Nephron (organoid): ENCODE data around the gene RMP24.
A peak's percentile ranks its signal among the peaks of the same experiment; 100 is the strongest.

Source experiments
- H3K27ac Mint-ChIP-seq, 3 experiments: 2 replicates each; pipeline ENCODE4 v1.8.0; 2020; ENCODE audit warnings: mixed read lengths in 3 of 3, mild to moderate bottlenecking in 2 of 3, moderate library complexity in 1 of 3
- H3K27me3 Mint-ChIP-seq: 2 replicates; pipeline ENCODE4 v1.8.0; 2021; ENCODE audit warnings: low read depth, mild to moderate bottlenecking, moderate library complexity, mixed read lengths
- H3K36me3 Mint-ChIP-seq: 2 replicates; pipeline ENCODE4 v1.8.0; 2020; ENCODE audit warnings: low read depth, mixed read lengths
- H3K4me1 Mint-ChIP-seq: 2 replicates; pipeline ENCODE4 v1.8.0; 2020; ENCODE audit warnings: mixed read lengths
- H3K4me3 Mint-ChIP-seq, 3 experiments: 2 replicates each; pipeline ENCODE4 v1.8.0; 2020; ENCODE audit warnings: mild to moderate bottlenecking in 3 of 3, mixed read lengths in 3 of 3, moderate library complexity in 2 of 3
- H3K9me3 Mint-ChIP-seq: 2 replicates; pipeline ENCODE4 v1.8.0; 2020; ENCODE audit warnings: mixed read lengths
- CTCF ChIP-seq, 3 experiments: fragments of 200-600 bp; sonication (generic); IDR thresholded peaks; one replicate each; pipeline ENCODE4 v1.5.0; 2021; ENCODE audit warnings: antibody characterized with exemption in 3 of 3; ENCODE audit not compliant: unreplicated experiment in 3 of 3

The RMP24 gene

GRCh38 chr18:35972197-35973000 is at the start of gene RMP24:
TSS of gene RMP24 (plus strand) at chr18:35972679.
- Mint-ChIP-seq H3K4me3 (peak within 1 kb of the TSS; percentile 91 to 97 (median 94)), H3K9me3 (no peaks in the 10 kb centered on the region), H3K36me3 (peaks cover 23% of the 10 kb centered on the region), H3K4me1 (peaks cover 20% of the 10 kb centered on the region), H3K27me3 (no peaks in the 10 kb centered on the region), H3K27ac (peak within 1 kb of the TSS; percentile 81 to 89 (median 82))
- TF ChIP-seq CTCF (IDR thresholded peaks at IDR 0.05; ENCODE audit: unreplicated experiment in 3 of 3), result no peak

GRCh38 chr18:35923939-35924684 is 48.4 kb upstream of the RMP24 start:
- no peaks in the 10 kb centered on the region for H3K36me3 Mint-ChIP-seq
- no peak overlapping the region for H3K27ac Mint-ChIP-seq
- peaks cover 8% of the 10 kb centered on the region for H3K27me3 Mint-ChIP-seq
- no peak for TF ChIP-seq CTCF (IDR thresholded peaks at IDR 0.05; ENCODE audit: unreplicated experiment in 3 of 3)
- no peaks in the 10 kb centered on the region for H3K9me3 Mint-ChIP-seq
- no peaks in the 10 kb centered on the region for H3K4me1 Mint-ChIP-seq
- H3K4me3 Mint-ChIP-seq, result no peak overlapping the region

GRCh38 chr18:35926884-35927283 is 45.6 kb upstream of the RMP24 start:
- no peak overlapping the region for H3K4me3 Mint-ChIP-seq
- peaks cover 8% of the 10 kb centered on the region for H3K27me3 Mint-ChIP-seq
- no peak for TF ChIP-seq CTCF (IDR thresholded peaks at IDR 0.05; ENCODE audit: unreplicated experiment in 3 of 3)
- H3K4me1 Mint-ChIP-seq, result no peaks in the 10 kb centered on the region
- H3K27ac Mint-ChIP-seq, result no peak overlapping the region
- no peaks in the 10 kb centered on the region for H3K9me3 Mint-ChIP-seq
- no peaks in the 10 kb centered on the region for H3K36me3 Mint-ChIP-seq

- Mint-ChIP-seq H3K4me1 (no peaks in the 10 kb centered on the region), H3K36me3 (no peaks in the 10 kb centered on the region), H3K27ac (no peak overlapping the region), H3K9me3 (no peaks in the 10 kb centered on the region), H3K27me3 (peaks cover 8% of the 10 kb centered on the region), H3K4me3 (no peak overlapping the region)
- no peak for TF ChIP-seq CTCF (IDR thresholded peaks at IDR 0.05; ENCODE audit: unreplicated experiment in 3 of 3)
Observed at GRCh38 chr18:35927430-35927829, 45.0 kb upstream of the RMP24 start.

GRCh38 chr18:35933982-35934381 is 38.5 kb upstream of the RMP24 start:
- Mint-ChIP-seq H3K4me3 (no peak overlapping the region), H3K4me1 (no peaks in the 10 kb centered on the region), H3K36me3 (no peaks in the 10 kb centered on the region), H3K27ac (no peak overlapping the region), H3K27me3 (no peaks in the 10 kb centered on the region), H3K9me3 (no peaks in the 10 kb centered on the region)
- TF ChIP-seq CTCF (IDR thresholded peaks at IDR 0.05; ENCODE audit: unreplicated experiment in 3 of 3), result no peak
